Spleen (tissue), 7 donors: ENCODE measurements around the gene SEPHS1.
A peak's percentile ranks its signal among the peaks of the same experiment; 100 is the strongest.

Experiments
- CTCF ChIP-seq, 11 experiments: fragments of 200-600 bp in 7 of 11; fragments of 450-650 bp in 4 of 11; sonication (generic) in 4 of 11; IDR thresholded peaks in 8 of 11; conservative IDR thresholded peaks in 3 of 11; 1 replicate in 7 of 11; 2 replicates in 4 of 11; pipeline versions ENCODE4 v1.4.0 to v1.8.0; 2016 to 2021; ENCODE audit warnings: antibody characterized with exemption in 11 of 11, inconsistent platforms in 4 of 11, mild to moderate bottlenecking in 1 of 11
- POLR2A ChIP-seq, 3 donors: fragments of 450-650 bp; IDR thresholded peaks; one replicate each; pipeline ENCODE4 v1.5.1; 2017; ENCODE audit warnings: antibody characterized with exemption in 3 of 3, mild to moderate bottlenecking in 1 of 3
- POLR2AphosphoS5 ChIP-seq, 3 donors: sonication (generic); formaldehyde crosslinking; IDR thresholded peaks; one replicate each; pipeline ENCODE4 v1.5.1; 2017; ENCODE audit warnings: antibody characterized with exemption in 3 of 3
- donor health status: DM: no; HTN: no; CAD: no; lungs with moderate emphysema.
- donor health status: DM: no; HTN: no; CAD: no.
- donor health status: DM: no; HTN: no; CAD: no.

GRCh38 chr10:13271552-13272163 is 76.4 kb downstream of the SEPHS1 start:
- TF ChIP-seq CTCF (IDR thresholded peaks at IDR 0.05 in 8 of 11, conservative IDR thresholded peaks at IDR 0.05 in 3 of 11) (peak in 6 of 11 experiments; percentile 26 to 55 (median 36)), POLR2AphosphoS5 (IDR thresholded peaks at IDR 0.05) (peak in 1 of 3 donors; percentile 1), POLR2A (IDR thresholded peaks at IDR 0.05) (no peak)
